Lower leg skin (tissue), 3 donors: ENCODE data around the gene FBXW9.

ENCODE experiments used
- CTCF ChIP-seq, 3 donors: fragments of 450-650 bp; IDR thresholded peaks; one replicate each; pipeline ENCODE4 v1.5.1; 2016; ENCODE audit warnings: antibody characterized with exemption in 3 of 3, mild to moderate bottlenecking in 3 of 3, moderate library complexity in 2 of 3
- POLR2A ChIP-seq, 2 donors: fragments of 450-650 bp; IDR thresholded peaks; one replicate each; pipeline ENCODE4 v1.6.1; 2016 to 2017; ENCODE audit warnings: antibody characterized with exemption in 2 of 2, mild to moderate bottlenecking in 1 of 2, moderate library complexity in 1 of 2

- no peak for TF ChIP-seq POLR2A (IDR thresholded peaks at IDR 0.05)
- no peak for TF ChIP-seq CTCF (IDR thresholded peaks at IDR 0.05)
Measured at GRCh38 chr19:12666265-12667048, 30.0 kb downstream of the FBXW9 start, which contains the start of the genes MAN2B1 and WDR83.
